Measurements from ENCODE around the gene AP2S1. TPM values are rescaled to one million over a fixed set of nuclear protein-coding genes. Genes with fewer than 3 reads are reported as not detected.

The AP2S1 gene
- polyA plus RNA-seq, 1 donor from 2014 or later = 167 TPM

DNA sequence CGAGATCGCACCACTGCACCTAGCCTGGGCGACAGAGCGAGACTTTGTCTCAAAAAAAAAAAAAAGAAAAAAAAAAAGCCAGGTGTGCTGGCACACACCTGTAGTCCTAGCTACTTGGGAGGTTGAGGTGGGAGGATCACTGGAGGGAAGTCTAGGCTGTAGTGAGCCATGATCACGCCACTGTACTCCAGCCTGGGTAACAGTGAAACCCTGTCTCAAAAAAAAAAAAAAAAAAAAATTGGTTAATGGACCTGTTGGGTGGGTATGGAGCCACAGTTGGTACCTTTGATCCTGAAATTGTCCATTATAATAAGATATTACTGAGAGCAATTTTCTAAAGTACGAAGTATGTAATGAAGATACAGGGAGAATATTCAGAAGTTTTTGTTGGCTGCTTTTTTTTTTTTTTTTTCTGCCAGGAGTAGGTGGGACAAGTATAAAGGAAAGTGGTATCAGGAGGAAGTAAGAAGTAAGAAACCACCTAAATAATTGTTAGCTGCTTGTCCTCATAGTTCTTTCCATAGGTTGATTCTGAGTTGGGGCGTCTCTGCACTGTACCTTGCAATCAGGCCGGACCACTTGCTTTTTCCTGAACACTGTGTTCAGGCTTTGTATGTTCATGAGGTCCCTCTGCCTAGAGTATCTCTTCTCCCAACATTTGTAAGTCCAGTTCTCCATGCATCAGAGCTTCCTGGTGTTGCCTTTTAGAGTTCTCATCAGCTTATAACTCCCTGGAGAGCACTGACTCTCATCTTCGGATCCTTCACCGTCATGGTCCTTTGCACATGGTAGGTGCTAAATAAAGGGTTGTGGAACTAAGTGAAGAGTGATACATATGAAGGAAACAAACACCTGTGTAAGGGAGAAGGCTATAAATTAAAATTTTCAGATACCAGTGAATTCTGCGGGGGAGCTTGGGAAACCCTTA, 41.9 kb upstream of the AP2S1 start:
- Histone ChIP-seq H3K36me3 (ENCODE audit: insufficient read depth, low read length) (no peaks in the 10 kb centered on the region), H3K27ac (ENCODE audit: low read length) (no peak overlapping the region), H3K4me2 (ENCODE audit: low read length) (no peak overlapping the region), H3K9me3 (ENCODE audit: low read length) (no peaks in the 10 kb centered on the region), H4K20me1 (ENCODE audit: insufficient read depth) (no peaks in the 10 kb centered on the region), H3K9me2 (ENCODE audit: insufficient read depth, low read length) (no peaks in the 10 kb centered on the region), H3F3A (ENCODE audit: insufficient read depth, low read length, poor library complexity, severe bottlenecking) (no peaks in the 10 kb centered on the region), H3K9ac (ENCODE audit: low read length) (no peak overlapping the region), H2AFZ (ENCODE audit: low read depth, low read length) (no peak overlapping the region), H3K4me3 (ENCODE audit: low read length) (no peak overlapping the region), H3K27me3 (ENCODE audit: insufficient read depth, low read depth, low read length) (no peaks in the 10 kb centered on the region), H3K79me2 (replicated peaks; ENCODE audit: insufficient read depth, low read length) (peaks cover 74% of the 10 kb centered on the region)
- TF ChIP-seq SMC3 (conservative IDR thresholded peaks at IDR 0.05; ENCODE audit: poor library complexity) (no peak), EP300 (conservative IDR thresholded peaks at IDR 0.05; ENCODE audit: poor library complexity, severe bottlenecking) (no peak), RAD21 (conservative IDR thresholded peaks at IDR 0.05) (no peak), EZH2 (IDR thresholded peaks at IDR 0.05; ENCODE audit: borderline replicate concordance, insufficient read depth, low read length, poor library complexity, severe bottlenecking) (no peak), MXI1 (conservative IDR thresholded peaks at IDR 0.05; ENCODE audit: poor library complexity, severe bottlenecking) (no peak), POLR2AphosphoS5 (IDR thresholded peaks at IDR 0.05) (no peak), TAF1 (IDR thresholded peaks at IDR 0.05; ENCODE audit: low read depth) (no peak)
- TF ChIP-seq, protein P1, sequence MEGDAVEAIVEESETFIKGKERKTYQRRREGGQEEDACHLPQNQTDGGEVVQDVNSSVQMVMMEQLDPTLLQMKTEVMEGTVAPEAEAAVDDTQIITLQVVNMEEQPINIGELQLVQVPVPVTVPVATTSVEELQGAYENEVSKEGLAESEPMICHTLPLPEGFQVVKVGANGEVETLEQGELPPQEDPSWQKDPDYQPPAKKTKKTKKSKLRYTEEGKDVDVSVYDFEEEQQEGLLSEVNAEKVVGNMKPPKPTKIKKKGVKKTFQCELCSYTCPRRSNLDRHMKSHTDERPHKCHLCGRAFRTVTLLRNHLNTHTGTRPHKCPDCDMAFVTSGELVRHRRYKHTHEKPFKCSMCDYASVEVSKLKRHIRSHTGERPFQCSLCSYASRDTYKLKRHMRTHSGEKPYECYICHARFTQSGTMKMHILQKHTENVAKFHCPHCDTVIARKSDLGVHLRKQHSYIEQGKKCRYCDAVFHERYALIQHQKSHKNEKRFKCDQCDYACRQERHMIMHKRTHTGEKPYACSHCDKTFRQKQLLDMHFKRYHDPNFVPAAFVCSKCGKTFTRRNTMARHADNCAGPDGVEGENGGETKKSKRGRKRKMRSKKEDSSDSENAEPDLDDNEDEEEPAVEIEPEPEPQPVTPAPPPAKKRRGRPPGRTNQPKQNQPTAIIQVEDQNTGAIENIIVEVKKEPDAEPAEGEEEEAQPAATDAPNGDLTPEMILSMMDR (IDR thresholded peaks at IDR 0.05; ENCODE audit: poor library complexity, severe bottlenecking) = no peak
- TF ChIP-seq, protein P2, sequence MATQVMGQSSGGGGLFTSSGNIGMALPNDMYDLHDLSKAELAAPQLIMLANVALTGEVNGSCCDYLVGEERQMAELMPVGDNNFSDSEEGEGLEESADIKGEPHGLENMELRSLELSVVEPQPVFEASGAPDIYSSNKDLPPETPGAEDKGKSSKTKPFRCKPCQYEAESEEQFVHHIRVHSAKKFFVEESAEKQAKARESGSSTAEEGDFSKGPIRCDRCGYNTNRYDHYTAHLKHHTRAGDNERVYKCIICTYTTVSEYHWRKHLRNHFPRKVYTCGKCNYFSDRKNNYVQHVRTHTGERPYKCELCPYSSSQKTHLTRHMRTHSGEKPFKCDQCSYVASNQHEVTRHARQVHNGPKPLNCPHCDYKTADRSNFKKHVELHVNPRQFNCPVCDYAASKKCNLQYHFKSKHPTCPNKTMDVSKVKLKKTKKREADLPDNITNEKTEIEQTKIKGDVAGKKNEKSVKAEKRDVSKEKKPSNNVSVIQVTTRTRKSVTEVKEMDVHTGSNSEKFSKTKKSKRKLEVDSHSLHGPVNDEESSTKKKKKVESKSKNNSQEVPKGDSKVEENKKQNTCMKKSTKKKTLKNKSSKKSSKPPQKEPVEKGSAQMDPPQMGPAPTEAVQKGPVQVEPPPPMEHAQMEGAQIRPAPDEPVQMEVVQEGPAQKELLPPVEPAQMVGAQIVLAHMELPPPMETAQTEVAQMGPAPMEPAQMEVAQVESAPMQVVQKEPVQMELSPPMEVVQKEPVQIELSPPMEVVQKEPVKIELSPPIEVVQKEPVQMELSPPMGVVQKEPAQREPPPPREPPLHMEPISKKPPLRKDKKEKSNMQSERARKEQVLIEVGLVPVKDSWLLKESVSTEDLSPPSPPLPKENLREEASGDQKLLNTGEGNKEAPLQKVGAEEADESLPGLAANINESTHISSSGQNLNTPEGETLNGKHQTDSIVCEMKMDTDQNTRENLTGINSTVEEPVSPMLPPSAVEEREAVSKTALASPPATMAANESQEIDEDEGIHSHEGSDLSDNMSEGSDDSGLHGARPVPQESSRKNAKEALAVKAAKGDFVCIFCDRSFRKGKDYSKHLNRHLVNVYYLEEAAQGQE (IDR thresholded peaks at IDR 0.05; ENCODE audit: borderline replicate concordance) = no peak

DNA sequence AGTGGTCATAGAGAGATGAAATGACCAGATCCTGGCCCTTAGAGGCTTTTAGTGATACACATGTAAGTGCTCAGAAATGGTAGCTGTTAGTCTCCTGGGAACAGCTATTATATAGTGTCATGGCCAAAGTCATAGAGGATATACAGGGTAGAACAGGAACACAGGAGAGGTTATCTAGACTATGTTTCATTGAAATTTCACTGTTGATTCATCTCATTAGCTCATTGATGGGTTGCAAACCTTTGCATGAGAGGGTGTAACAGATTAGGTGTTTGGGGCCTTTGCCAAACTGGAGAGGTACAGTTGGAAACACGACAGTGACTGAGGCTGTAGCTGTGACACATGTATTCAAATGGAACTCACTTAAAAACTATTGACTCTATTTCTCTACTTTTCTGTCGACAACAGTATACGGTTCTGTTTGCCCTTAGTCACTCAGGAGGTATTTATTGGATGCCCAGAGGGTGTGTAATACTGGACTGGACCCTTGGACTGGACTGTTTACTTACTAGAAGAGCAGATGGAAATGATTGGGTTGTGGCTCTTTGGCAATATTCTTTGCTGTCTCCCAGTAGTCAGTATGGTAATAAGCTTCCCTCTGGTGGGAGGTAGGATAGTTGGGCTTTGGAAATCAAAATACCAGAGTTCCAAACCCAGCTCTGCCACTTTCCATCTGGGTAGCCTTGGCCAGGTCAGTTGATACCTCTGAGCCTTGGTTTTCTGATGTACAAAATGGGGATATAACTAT, 40.0 kb upstream of the AP2S1 start:
- Histone ChIP-seq H3K9me3 (ENCODE audit: low read length) (no peaks in the 10 kb centered on the region), H3F3A (ENCODE audit: insufficient read depth, low read length, poor library complexity, severe bottlenecking) (no peaks in the 10 kb centered on the region), H2AFZ (ENCODE audit: low read depth, low read length) (no peak overlapping the region), H3K36me3 (ENCODE audit: insufficient read depth, low read length) (no peaks in the 10 kb centered on the region), H3K4me3 (ENCODE audit: low read length) (no peak overlapping the region), H4K20me1 (ENCODE audit: insufficient read depth) (no peaks in the 10 kb centered on the region), H3K9ac (ENCODE audit: low read length) (no peak overlapping the region), H3K9me2 (ENCODE audit: insufficient read depth, low read length) (no peaks in the 10 kb centered on the region), H3K79me2 (replicated peaks; ENCODE audit: insufficient read depth, low read length) (peaks cover 78% of the 10 kb centered on the region), H3K27ac (ENCODE audit: low read length) (no peak overlapping the region), H3K27me3 (ENCODE audit: insufficient read depth, low read depth, low read length) (no peaks in the 10 kb centered on the region), H3K4me2 (ENCODE audit: low read length) (no peak overlapping the region)
- TF ChIP-seq POLR2AphosphoS5 (IDR thresholded peaks at IDR 0.05) (peak; percentile 51), EP300 (conservative IDR thresholded peaks at IDR 0.05; ENCODE audit: poor library complexity, severe bottlenecking) (no peak)
